ENCODE results near the gene GTPBP3.
"Not testable (repeated sequence)": the region's sequence is repeated elsewhere in the genome, so short reads cannot be mapped to it uniquely, and the experiment has no call there.

Gene GTPBP3

GRCh38 chr19:17341386-17341785, 4.0 kb downstream of the GTPBP3 start:
- no peak for DNase-seq (ENCODE audit: low read depth in 2 of 2)

DNA sequence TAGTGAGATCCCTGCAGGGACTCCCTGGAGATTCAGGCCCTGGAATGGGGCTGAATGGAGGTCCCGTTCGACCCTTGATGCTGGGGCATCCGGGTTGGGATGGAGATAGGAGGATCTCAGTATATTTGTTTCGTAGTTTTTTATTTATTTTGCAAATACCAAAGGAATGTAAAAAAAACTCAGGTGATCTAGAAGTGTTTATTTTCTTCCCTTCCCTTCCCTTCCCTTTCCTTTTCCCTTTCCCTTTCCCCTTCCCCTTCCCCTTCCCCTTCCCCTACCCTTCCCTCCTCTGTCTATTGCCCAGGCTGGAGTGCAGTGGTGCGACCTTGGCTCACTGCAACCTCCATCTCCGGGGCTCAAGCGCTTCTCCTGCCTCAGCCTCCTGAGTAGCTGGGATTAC, 4.5 kb downstream of the GTPBP3 start:
- DNase-seq (ENCODE audit: low read depth in 2 of 2), result no peak

- DNase-seq (ENCODE audit: low read depth in 2 of 2), result peak; percentile 70 to 80
Observed at GRCh38 chr19:17346109-17346671, 8.8 kb downstream of the GTPBP3 start.

- no peak for DNase-seq (ENCODE audit: low read depth in 2 of 2)
Observed at GRCh38 chr19:17347361-17347760, 10.0 kb downstream of the GTPBP3 start.

DNA sequence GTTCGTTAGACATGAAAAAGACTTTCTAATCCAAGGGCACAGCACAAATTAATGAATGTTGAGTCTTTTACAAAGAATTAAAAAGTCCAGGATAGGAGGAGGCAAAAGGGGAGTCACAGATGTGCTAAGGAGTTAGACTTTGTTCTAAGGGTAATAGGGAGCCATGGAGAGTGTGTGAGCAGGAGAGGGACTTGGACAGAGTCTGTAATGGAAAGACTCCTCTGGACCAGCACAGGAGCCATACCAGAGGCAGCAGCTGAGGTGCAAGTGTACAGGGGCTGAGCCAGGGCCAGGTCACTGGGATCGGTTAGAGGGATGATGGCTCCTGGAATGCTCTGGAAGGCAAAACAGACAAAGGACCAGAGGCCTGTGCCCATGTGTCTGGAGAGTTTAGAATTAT, 10.5 kb downstream of the GTPBP3 start:
- no peak for DNase-seq (ENCODE audit: low read depth in 2 of 2)

GRCh38 chr19:17348700-17349099, 11.3 kb downstream of the GTPBP3 start:
- no peak for DNase-seq (ENCODE audit: low read depth in 2 of 2)

- no peak for DNase-seq (ENCODE audit: low read depth in 2 of 2)
Observed at GRCh38 chr19:17351815-17352435, 14.6 kb downstream of the GTPBP3 start.

GRCh38 chr19:17352608-17353280, 15.4 kb downstream of the GTPBP3 start:
- DNase-seq (ENCODE audit: low read depth in 2 of 2), result no peak

DNA sequence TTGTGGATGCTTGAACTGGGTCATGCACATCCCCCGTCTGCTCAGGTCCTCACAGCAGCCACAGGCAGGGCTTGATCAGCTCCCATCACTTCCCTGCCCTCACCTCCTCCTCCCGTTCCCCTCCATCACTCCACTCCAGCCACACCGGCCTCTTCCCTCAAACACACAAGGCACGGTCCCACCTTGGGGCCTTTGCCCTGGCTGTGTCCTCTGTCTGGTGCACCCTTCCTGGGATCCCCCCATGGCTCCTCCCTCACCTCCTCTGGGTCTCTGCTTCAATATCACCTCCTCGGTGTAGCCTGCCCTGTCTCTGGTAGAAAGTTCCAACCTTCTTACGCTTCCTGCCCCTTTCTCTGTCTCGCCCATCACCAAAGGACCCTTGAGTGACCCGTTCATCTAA, 16.0 kb downstream of the GTPBP3 start:
- no peak for DNase-seq (ENCODE audit: low read depth in 2 of 2)

- no peak for DNase-seq (ENCODE audit: low read depth in 2 of 2)
Observed at GRCh38 chr19:17357078-17357666, 19.8 kb downstream of the GTPBP3 start.

- no peak for DNase-seq (ENCODE audit: low read depth in 2 of 2)
Observed at GRCh38 chr19:17357724-17358123, 20.4 kb downstream of the GTPBP3 start.

- DNase-seq (ENCODE audit: low read depth in 2 of 2), result no peak
Observed at GRCh38 chr19:17358395-17358794, 21.0 kb downstream of the GTPBP3 start.

DNA sequence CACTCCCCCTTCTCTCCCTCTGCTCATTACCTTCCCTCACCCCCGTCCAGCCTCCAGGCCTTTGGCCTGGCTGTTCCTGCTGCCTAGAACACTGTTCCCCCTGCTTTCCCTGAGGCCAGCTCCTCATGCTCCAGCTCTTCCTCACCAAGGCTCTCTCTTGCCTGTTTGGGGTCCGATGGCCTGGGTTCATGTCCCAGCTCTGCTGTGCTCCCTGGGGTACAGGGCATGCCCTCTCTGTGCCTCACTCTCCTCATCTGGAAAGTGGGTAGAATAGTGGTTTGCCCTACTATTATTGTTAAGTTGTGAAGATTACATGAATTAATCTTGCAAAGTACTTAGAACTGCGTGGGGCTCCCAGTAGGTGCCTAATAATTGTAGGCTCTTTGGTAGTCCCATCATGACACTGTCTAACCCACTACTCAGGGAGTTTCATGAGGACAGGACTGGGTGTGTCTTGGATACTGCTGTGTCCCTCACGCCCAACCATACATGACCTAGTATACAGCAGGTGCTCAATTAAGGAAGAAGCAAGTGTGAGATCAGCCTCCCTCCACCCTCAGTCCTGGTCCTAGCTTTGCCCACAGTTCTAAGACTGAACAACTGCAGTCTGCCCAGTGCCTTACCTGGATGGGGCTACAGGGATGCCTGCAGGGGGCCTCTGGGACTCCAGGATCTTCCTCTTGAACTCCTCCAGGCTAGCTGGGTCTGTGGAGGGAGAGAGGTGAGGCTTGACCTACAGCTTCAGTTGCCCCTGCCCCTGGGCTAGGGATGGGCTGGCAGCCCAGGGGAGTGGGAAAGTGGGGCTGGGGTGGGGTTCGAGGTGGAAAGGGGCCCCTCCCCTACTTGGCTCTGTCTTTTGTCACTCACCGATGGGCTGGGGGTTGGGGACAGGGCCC, 22.8 kb downstream of the GTPBP3 start:
- DNase-seq (ENCODE audit: low read depth in 2 of 2), result no peak

DNA sequence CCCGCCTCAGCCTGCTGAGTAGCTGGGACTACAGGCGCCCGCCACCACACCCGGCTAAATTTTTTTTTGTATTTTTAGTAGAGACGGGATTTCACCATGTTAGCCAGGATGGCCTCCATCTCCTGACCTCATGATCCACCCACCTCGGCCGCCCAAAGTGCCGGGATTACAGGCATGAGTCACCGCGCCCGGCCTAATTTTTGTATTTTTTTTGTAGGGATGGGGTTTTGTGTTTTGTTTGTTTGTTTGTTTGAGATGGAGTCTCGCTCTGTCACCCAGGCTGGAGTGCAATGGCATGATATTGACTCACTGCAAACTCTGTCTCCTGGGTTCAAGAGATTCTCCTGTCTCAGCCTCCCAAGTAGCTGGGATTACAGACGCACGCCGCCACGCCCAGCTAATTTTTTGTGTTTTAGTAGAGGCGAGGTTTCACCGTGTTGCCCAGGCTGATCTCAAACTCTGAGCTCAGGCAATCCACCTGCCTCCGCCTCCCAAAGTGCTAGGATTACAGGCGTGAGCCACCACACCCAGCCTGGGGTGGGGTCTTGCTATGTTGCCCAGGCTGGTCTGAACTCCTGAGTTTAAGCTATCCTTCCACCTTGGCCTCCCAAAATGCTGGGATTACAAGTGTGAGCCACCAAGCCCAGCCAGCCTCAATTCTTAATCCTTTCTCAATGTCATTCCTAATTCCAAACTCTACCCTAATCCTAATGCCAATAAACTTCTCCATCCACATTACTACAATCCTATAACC, 26.7 kb downstream of the GTPBP3 start:
- not testable (repeated sequence) for DNase-seq (ENCODE audit: low read depth in 2 of 2)

DNA sequence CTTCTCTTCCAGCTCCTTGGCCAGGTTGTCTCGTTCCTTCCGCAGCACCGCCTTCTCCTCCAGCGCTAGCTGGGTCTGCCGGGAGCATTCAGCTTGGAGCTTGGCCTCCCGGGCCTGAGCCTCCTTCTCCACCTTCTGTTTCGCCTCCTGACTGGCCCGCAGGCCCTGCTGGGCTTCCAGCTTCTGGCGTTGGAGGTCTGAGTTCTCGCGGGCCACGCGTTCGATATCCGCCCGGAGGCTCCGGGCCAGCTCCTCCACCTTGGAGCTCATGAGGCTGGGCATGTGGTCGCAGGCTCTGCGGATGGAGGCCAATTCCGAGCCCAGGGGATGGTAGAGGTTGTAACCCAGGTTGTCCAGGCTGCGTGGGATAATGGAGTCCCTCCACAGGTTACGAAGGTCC, 28.0 kb downstream of the GTPBP3 start:
- no peak for DNase-seq (ENCODE audit: low read depth in 2 of 2)

GRCh38 chr19:17370026-17370587, 32.8 kb downstream of the GTPBP3 start:
- DNase-seq (ENCODE audit: low read depth in 2 of 2), result no peak

- DNase-seq (ENCODE audit: low read depth in 2 of 2), result no peak
Observed at GRCh38 chr19:17376935-17377600, 39.7 kb downstream of the GTPBP3 start, which contains the start of gene PLVAP. Gene PLVAP (minus strand): TSS chr19:17377342. CDS start chr19:17377288, 54 bp downstream.

- no peak for DNase-seq (ENCODE audit: low read depth in 2 of 2)
Observed at GRCh38 chr19:17378271-17378670, 40.9 kb downstream of the GTPBP3 start.

DNA sequence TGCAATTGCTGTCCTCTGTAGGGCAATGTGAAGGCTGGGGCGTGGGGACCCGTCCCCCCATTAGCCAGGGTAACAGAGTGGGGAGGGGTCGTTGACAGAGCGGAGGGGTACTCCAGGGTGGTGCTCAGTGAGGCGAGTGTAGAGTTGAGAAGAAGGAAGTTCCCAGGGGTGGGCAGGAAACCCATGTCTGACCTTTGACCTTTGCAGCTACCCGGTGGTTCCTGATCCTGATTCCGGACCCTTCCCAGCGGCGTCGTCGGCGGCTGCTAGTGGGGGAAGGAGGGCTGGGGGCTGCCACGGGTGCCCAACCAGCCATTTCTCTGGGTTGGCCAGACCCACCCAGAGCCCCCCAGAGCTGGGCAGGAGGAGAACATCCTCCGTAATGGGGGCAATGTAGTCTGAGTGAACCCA, 41.9 kb downstream of the GTPBP3 start:
- DNase-seq (ENCODE audit: low read depth in 2 of 2), result no peak

DNA sequence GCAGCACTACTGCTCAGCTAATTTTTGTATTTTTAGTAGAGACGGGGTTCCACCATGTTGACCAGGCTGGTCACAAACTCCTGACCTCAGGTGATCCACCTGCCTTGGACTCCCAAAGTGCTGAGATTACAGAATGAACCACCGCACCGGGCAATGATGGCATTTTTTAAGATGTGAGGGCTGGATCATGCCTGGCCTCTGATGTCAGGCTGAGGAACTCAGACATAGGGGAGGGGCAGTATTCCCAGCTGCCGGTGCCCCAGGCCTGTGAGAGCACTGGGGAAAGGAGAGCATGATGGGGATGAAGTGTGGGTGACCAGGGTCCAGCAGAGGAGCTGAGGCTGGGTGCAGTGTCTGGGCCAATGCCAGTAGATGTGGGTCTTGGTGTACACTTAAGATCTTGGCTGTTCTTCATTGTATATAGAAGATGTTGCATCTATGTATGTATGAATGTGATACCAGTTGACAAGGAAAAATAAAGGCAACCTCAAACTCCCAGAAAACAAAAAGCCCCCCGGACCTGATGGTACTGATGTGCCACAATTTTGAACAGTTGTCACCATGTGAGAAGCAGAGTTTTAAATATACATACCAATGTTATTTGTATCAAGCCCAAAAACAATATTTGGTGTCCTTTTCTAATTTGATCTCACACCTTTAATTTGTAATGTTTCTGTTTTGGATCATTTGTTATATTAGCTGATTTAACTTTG, 43.2 kb downstream of the GTPBP3 start:
- DNase-seq (ENCODE audit: low read depth in 2 of 2), result no peak

Data from stimulated activated CD4-positive, alpha-beta T cell treated with anti-CD3 and anti-CD28 coated beads, Interleukin-4, amount 100 ng/mL, for 48 hours (primary cell).